NAMALWA (cell line): ENCODE data around the gene SH3GL3.

ENCODE experiments used
- DNase-seq: peaks from one replicate; pipeline ENCODE4 v3.0.0-alpha.2; 2015; ENCODE audit warnings: low spot score

The SH3GL3 gene, protein sequence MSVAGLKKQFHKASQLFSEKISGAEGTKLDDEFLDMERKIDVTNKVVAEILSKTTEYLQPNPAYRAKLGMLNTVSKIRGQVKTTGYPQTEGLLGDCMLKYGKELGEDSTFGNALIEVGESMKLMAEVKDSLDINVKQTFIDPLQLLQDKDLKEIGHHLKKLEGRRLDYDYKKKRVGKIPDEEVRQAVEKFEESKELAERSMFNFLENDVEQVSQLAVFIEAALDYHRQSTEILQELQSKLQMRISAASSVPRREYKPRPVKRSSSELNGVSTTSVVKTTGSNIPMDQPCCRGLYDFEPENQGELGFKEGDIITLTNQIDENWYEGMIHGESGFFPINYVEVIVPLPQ

DNA sequence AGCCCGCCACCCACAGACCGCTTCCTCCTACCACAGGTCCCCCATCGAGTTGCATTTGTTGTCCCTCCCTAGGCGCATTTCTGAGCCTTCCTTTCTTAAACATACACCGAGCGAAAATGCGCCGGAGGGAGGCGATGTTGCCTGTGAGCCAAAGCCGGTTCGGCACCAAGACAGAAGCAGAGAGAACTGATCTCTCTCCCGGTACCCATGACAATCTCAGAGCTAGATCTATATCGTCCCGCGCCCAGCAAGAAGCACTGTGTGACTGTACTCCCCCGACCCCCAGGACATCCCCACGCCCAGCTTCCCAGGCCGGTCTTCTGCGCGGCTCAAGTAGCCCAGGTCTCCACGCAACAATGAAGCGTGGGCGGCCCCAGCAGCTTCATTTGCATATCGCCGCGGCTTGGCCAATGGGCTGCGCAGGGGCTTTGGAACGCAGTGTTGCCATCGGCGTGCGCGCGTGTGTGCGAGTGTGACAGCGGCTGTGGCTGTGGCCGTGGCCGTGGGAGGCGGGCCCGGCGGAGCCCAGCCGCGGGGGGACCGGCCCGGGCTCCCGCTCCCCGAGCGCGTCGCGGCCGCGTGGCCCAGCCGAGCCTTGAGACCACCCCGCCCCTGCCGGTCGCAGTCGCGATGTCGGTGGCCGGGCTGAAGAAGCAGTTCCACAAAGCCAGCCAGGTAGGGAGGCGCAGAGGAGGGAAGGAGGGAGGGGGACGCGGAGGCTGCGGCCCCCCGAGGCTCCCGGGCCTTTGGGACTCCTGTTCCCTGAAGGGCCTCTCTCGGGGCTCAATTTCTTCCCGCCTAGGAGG is at the start of gene SH3GL3:
SH3GL3 (plus strand) TSS at position 438 of the 806 bp plus-strand sequence; CDS start at position 631, 193 bp downstream.
- no peak for DNase-seq

DNA sequence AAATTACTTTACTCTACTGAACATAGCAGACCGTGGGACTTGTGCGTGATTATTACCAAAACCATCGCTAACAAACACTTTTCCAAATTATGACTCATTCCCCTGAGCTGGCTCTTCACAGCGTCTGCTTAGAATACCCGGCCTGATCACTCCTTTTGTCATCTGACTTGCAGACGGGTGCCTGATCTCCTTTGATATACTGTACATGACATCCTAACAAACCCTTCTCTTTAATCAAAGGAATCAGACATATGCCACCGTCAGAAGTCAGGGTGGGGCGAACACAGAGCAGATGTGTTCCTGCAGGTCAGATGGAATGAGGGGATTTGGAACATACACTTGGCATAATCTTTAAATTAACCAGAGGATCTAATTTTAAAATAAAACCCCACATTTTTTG is 48.5 kb upstream of the SH3GL3 start:
- no peak for DNase-seq

DNA sequence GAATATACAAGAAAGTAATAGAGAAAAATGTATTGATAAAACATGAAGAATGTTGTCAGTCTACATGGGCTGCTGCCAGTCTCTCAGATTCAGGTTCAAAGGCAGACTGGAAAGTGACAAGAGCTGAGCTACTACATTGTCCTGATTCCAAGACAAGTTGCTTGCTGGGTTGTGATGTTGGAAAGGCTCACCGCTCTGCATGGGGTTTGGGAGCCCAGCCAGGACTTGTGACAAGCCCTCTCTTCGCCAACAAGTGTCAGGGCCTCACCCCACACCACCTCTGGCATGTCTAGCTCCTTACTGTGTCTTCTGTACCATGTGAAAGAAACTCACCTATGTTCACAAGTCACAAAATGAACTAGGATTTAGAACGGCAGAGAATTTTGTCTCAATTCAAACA is 43.0 kb upstream of the SH3GL3 start:
- no peak for DNase-seq

DNA sequence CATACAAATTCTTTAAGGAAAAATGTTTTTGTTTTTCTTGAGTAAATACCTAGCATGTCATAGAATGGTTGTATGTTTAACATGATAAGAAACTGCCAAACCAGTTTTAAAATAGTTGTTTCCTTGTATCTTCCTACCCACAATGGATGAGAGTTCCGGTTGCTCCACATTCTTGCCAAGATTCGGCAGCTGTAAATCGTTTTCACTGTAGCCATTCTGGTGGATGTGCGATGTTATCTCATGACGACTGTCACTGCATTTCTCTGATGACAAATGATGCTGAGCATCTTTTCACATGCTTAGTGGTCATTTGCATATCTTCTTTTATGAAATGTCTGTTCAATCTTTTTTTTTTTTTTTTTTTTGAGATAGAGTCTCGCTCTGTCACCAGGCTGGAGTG is 36.6 kb upstream of the SH3GL3 start:
- DNase-seq, result no peak

DNA sequence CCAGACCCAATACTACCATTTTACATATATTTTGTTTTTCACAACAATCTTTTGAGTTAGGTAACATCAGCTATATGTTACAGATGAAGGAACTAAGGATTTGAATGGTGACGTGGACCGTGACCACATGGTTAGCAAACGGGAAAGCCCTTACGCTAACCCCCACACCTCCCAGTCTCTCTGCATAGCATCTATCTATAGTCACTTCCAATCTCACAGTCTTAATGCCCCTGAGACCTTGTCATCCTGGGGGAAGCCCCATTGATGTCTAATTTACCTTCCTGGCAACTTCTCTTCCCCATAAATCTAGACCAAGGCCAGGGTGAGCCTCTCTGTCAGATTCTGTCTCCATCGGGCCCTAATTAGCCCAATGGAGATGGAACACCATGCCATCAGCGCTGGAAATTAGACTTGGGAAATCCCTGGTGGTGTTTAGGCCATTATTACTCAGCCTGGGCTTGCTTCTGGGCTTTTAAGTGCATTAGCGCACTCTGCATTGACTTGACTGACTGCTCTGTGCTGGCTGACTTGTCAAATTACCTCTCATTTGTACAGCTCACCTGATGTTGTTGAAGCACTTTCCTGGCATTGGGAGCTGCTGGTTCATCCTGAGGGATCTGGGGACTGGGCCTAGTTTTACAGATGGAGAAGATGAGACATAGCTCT is 34.0 kb upstream of the SH3GL3 start:
- DNase-seq, result no peak

DNA sequence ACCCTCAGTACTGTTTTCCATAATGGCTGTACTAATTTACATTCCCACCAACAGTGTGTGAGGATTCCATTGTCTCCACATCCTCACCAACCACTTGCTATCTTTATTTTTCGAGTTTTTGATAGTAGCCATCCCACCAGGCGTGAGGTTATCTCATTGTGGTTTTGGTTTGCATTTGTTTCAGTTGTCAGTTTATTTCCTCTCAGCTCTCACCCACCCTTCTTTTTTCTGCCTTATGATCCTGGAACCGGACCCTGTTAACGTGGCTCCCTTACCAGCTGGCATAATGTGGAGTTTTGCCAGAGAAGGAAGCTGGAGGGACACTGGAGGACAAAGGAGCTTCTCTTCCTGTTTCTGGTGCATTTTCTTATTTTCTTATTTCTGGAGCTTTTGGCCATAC is 25.1 kb upstream of the SH3GL3 start:
- no peak for DNase-seq

DNA sequence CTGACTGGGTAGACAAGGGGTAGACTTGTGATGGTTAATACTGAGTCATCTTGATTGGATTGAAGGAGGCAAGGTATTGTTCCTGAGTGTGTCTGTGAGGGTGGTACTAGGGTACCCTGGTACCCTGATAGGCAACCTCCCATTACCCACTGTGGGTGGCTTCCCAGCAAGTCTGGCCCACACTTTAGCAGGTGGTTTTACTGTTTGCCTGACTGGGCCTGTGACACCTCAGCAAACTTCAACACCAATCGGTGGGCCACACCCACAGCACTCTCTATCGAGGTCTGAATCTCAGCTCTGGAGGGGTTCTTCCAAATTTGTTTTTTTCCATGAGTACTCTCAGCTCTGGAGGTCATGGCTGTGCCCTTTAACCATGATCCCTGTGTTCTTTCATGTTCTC is 24.6 kb upstream of the SH3GL3 start:
- DNase-seq, result no peak

DNA sequence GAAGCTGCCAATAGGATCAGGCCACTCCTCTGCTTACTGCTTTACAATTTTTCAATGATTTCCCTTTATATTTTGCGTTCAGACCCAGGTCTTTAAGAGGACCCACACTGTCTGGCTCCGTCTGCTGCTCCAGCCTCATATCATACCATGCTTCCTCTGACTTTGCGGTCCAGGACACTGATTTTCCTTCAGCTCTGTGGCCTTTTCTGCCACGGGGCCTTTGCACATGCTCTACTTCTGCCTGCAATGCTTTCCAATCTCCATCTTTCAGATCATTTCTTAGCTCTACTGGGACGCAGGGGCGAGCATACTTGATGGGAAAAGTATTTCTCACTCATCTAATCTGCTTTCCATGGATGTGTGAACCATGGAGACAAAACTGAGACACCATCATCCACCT is 23.0 kb upstream of the SH3GL3 start:
- no peak for DNase-seq

DNA sequence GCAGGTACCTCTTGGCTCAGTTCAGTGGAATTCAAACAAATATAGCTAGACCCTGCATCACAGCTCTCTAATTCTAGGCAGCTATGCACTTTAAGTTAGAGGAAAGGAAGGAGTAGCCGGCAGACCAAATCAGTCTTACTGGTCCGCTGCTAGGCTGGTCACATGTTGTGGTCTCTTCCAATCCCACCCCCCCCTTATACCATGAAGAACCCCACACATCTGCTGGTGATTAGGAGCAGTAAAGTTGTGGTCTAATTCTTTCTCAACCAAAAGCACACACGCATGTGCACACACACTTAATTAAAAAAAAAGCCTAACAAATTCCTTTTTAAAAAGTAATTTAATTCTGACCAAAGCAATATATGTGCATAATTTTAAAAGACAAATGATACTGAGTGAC is 16.7 kb upstream of the SH3GL3 start:
- no peak for DNase-seq

DNA sequence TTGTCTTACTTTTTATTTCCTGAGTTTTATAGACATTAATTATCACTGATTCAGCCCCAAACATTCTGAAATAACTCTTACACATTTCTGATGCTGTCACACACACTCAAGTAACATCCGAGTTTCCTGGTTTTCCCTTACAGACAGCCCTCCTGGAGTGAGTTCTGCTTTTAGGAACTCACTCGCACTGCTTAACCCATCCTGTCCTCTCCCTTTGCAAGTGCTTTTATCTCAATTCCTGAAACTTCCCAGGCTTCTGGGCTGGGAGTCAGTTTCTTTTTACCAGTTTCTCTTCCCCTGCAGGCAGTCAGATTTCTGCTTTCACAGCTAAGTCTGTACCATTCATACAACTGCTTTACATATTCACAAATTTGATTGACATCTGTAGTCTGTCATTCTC is 15.6 kb upstream of the SH3GL3 start:
- DNase-seq, result no peak

DNA sequence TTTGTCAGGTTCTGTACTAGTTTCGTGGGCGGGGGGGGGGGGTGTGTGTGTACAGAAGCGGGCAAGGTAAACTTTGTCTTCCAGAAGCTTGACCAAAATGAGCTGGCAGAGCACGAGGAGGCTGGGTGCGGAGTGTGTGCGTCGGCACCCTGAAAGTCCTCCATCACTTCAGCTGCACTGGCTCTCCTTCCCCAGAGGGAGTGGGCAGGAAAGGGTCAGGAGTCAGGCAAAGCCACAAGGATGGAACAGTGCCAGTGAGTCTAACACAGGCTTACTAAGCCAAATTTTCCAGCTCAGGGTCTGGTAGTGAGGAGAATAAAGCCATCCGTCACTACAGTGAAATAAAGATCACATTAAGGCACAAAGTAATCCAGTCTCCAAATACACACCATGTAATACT is 11.9 kb upstream of the SH3GL3 start:
- no peak for DNase-seq

DNA sequence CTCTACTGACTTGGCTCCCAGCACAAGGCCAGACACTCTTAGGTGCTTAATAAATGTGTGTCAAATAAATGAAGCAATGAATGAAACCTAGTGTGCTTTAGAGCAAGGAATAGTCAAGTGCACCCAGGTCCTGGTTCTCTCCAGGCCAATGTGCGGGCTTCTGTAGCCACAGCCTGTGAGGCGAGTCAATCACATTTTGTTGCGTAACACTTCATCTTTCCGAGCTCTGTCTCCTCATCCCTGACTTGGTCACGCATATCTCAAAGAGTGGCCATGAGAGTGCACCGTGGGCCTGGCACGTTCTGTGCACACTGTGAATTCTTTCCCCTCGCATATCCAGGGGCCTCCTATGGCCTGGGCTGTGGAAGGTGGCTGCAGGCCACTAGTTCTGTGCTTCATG is 11.4 kb upstream of the SH3GL3 start:
- DNase-seq, result no peak

DNA sequence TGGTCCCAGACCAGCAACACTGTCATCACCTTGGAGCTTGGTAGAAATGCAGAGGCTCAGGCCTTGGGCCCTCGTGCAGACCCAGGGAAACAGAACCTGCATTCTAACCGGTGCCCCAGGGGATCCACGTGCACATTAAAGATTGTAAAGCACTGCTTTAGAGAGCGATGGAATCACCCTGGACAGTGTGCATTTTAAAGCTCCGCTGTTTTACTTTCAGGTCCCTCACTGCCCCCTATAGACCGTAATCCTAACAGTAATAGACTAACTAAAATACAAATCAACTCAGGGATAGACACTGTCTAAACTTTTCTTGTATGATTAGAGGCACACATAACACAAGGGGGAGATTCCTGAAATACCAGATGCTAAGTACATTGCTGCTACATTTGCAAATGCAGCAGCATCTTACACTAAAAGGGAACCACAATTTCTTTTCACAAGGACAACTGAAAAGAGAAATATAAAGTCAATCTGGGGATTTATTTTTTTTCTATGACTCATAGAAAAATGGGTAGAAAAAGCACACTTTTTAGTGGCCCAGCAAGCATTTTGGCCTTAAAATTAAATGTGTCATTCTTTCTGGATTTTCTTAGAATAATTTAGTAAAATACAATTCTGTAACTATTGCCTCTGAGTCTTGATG is 10.5 kb upstream of the SH3GL3 start:
- DNase-seq, result peak; percentile 49

DNA sequence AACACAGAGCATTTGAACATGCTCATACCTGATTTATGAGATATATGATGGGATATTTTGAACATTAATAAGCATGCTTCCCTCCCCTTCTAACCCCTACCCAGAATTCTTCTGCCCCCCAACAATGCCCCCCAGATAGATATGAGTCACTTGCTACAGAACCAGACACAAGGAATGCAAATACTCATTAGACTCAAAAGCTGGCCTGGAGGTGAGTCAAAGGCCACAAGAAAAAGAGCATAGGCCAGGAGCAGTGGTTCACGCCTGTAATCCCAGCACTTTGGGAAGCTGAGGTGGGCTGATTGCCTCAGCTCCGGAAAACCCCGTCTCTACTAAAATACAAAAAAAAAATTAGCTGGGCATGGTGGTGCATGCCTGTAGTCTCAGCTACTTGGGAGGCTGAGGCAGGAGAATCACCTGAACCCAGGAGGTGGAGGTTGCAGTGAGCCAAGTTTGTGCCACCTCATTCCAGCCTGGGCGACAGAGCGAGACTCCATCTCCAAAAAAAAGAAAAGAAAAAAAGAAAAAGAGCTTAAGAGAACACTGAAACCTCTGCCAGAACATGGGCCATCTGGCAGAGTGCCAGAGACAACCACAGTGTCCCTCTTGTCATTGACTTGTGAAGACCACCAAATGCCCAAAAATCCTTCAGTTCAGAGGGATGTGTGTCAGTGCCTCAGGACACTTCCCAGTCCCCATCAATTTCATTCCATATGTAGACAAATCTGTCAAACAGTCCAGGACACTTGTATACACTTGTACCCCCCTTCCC is 3.9 kb upstream of the SH3GL3 start:
- no peak for DNase-seq

DNA sequence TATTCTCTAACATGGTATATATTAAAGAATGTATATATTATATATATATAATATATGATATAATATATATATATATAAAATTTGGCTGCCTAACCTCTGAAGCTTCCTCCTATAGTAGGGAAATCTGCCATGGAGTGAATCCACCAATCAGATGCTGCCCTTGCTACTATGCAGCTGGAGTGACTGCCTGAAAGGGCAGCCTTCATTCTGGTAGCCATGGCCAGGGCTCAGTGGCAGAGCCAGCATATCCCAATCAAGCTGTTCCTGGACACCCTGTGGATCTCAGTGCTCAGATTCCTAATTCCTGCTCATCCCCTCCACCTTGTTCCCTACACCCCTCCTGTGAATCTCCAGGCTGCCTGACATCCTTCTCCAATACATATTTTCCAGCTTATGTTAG is 2.2 kb upstream of the SH3GL3 start:
- DNase-seq, result no peak

DNA sequence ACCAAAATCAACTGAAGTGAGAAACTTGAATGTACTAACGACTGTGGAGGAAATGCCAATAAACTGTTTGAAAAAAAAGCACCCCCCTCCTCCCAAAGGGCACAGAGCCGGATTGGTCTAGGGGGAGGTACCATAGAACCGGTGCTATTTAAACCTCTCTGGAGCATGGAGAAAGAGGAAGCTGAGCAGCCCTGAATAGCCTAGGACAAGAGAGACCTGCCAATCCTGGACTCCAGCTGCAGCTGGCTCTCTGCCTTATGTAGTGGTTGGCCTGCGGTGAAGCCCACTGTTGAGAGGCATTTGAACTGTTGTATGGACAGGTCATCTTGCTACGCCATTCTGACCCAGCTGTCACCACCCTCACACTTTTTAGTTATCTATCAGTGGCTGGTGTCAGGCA is 1.5 kb upstream of the SH3GL3 start:
- no peak for DNase-seq

DNA sequence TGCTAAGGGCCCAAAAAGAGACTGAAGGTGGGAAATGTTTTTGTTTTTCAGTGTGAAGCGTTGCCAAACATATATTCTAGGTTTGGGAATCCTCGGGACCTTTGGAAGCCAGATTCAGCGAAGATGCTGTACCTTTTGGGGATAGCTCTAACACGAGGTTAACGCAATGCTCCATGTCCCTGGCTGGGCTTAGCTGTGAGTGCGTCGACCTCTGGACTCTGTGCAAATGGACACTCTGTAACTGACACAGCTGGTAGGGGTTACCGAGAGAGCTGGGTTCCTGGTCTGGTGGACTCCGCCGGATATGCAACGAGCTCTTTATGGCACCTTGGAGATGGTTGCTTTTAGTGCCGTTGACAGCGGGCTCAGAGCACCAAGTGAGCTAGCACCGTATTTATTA is 724 bp upstream of the SH3GL3 start:
- no peak for DNase-seq

DNA sequence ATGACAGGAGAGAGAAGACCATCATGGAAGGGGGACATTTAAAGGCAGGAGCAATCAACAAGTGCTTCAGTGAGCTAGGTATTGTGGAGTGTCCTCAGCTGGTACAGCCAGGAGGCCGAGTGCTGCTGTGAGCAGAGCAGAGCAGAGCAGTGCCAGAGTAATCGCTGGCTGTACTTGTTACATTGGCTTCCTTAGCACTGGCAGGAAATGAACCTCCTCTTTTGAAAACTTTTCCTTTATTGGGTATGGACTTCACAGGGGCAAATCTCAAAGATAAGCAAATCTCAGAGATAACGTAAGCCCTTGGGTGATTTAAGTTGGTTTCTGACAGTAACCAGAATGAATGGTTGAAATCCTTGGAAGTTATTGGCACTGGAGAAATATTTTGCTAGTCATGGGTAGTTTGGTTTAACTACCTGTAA is 2.1 kb downstream of the SH3GL3 start:
- DNase-seq, result no peak

DNA sequence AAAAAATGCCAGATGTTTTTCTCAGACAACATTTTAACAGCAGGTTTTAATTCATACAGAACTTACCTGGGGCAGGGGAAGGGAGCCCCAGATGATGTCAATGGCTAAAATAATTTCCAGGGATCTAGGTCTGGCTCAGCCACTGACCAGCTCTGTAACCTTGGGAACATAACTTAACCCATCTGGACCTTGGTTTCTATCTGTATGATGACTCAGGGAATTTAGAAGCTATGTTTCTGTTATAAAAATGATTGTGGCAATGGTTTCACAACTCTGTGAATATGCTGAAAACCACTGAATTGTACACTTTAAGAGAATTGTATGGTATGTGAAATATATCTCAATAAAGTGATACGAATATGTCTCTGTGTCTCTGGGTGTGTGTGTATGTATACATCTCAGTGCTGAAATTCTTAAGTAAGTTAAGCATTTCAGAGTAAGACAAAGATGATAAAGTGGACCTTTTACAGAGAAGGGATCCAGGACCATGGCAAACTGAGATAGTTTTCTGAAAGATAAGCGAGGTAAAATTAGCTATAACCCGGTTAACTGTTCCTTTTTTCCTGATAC is 2.9 kb downstream of the SH3GL3 start:
- DNase-seq, result no peak

DNA sequence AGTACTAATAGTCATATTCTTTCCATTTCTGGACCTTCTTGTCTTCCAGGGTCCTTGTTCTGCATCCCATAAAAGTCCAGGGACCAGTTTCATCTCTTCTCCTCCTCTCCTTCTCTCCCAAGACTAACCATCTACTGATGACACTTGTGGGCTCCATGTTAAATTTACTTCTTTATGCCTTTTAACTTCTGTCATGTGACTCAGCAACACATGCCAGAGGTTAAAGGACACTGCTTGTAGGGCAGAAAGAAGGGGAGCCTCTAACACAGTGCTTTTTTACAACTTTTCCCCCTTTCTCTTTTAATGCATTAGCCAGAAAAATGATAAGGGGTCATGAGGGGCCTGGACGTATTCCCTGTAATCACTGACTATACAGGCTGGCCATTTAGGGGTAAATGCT is 10.0 kb downstream of the SH3GL3 start:
- no peak for DNase-seq

DNA sequence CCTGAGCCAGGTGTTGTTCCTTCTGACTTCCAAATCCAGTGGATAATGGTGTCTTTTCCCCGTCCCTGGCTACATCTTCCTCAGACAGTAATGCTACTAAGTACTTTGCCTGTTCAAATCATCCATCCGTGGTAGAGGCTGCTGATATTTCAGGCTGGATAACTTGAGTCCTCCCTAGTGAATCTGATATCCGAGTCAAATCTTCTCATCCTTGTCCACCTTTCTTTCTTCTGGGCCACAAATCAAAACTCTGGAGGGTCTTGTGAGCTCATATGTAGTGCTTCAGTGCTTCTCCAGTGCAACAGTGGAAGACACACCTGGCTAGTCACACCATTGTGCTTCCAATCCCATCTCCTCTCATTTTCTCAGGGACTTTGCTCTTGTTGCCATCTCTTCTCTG is 11.2 kb downstream of the SH3GL3 start:
- DNase-seq, result no peak
